ENCODE results near the gene CLK2.
"Not testable (repeated sequence)": the region's sequence is repeated elsewhere in the genome, so short reads cannot be mapped to it uniquely, and the experiment has no call there.

The CLK2 gene

DNA sequence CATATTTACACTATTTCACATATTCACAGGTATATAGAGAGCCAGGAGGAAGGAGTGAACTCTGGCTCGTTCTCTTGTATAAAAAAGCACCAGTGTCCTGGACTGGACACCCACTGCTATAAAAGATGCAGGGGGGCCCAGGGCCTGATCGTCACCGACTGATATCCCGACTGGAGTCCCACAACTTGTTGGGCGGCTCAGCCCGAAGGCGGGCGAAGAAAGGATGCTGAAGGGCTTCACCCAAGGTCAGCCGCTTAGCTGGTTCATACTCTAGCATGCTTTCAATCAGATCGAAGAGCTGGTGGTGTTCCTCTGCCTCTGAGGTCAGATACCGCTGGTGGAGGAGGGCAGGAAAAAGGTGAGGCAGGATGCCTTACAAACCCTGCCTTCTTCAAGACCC lies 10.2 kb downstream of the CLK2 start:
- no peak for DNase-seq

DNA sequence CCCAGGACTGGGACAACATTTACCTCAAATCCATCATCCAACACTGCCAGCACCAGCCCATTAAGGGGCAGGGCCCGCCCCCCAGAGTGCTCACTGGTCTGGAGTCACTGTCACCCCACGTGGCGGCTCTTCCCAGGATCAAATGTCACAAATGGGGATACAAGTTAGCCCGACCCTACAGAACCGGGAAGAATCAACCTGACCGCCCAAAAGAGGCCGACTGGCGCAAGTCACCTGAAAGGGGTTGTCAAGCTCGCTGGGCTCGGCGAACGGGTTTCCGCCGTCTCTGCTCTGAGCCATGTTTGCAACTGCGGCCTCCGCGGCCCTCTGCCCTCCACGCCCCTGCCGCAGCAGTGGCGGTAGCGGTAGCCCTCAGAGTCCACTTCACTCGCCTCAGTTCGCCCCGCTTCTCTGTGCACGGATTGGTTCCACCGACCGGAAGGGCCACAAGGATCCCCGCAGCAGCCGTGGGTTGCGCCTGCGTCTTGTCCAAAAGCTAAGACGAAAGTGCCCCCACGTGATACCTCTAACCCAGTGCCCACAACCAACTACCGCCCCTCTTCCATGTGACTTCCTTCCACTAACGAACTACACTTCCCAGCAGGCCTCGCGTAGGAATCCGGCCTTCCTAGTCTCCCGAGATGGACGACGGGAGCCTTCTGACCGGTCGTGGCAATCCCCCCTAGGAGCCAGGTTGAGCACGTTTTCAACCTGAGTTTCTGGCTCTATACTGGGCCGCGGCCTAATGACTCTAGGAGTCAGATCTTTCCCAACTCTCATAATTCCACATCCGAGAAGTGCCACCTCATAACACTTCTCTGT lies 11.2 kb downstream of the CLK2 start, which contains the start of gene SCAMP3:
SCAMP3 (minus strand) TSS at position 509 of the 822 bp plus-strand sequence; CDS start at position 300, 209 bp downstream.
- peak; percentile 51 to 66 (median 62) for DNase-seq

DNA sequence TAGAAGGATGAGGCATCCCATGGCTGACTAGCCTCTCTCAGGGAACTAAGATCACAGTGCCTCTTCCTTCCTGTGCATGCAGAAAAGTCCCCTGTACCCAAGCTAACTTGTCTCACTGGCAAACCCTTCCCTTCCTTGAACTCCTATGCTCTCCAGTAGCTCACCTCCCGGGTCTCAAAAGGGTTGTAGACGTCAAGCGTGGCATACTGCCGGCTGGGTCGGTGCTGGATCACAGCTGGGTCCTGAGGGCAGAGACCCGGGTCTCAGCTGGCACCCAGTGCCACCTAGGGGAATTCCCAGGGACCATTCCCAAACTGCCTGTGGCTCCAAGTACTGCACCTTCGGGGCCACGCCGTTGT lies 11.8 kb downstream of the CLK2 start:
- DNase-seq: no peak

DNA sequence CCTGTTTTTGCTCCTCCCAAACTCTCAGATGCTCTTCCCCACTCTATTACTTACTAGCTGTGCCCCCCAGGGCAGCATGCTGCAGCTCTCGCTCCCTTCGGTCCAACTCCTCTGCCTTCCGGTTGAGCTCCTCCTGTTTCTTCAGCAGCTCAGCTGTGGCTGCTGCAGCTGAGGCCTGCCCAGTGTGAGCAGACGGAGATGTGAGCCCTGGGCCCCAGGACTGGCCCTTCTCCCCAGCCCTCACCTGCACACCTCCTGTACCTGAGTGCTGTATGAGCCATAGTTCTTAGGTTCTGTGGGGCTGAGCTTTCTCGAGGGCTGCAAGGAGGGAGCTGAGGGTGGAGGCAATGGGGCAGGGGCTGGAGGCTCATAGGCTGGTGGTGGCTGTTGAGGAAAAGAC lies 13.0 kb downstream of the CLK2 start:
- DNase-seq: no peak

DNA sequence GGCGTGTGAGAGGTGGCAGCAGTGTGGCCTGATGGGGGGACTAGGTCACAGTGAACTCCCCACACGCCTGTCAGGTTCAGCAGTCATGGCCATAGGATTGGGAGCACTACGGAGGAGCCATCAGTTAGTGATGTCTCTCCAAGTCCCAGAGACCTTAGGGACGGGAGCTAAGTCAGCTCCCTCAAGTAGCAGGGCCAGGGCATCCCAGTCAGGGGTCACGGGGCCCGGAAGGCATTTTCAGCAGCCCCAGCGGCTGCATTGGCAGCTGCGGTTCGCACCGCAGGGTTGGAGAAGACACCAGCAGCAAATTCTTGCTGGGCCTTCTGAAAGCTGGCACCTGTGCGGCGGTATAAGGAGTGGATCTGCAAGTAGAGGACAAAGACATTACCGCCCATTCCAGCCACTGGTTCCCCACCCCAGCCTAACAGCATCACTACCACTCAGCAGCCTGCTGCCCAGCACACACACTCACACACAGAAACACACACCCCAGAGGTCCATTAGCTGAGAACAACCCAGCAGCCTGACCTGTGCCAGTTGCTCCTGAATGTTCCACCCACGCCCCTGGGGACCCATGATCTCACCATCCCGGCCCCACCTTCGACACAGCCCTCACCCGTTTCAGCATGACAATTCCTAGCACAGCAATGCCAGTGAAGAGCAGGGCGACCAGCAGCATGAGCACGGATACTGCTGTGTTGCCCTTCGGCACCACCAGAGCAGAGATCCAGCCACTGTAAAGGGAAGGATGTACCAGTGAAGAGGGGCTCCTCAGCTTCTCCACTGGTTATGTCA lies 17.0 kb downstream of the CLK2 start:
- DNase-seq: no peak

DNA sequence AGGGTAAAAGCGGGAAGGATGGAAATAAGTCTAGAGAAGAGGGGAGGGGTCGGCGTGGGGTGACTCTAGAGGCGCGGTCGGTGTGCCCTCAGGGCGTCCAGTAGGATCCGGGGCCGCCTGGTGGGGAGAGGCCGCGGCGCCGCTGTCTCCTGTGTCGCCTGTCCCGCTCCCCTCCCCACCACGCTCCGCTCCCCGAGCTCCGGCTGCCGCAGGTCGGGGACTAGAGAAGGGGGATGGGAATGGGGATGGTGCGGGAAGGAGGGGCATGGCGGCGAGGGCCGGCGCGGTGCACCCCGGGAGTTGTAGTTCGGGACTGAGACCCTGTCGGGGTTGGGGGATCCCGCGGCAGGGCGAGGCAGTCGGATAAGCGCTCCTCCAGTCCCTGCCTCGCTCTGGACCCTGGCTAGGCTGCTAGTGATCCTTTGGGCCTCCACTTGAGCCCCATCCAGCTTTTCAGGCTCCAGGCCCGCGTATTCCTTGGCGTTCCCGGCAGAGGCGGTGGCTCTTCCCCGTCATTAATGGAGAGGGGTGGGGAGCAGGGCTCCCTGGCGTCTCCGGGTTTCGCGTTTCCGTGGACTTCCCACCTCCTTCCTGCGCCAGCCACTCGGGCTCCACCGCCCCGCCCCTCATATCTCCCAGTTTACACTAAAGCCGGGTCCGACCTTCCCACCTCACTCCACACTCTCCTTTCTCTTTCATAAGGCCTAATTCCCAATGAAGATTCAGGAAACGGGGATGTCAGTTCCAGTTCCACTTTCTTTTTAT lies 17.9 kb downstream of the CLK2 start, which contains the start of gene ENTREP3:
ENTREP3 (minus strand) TSS at position 241 of the 765 bp plus-strand sequence. CDS start 606 bp downstream, outside the sequence.
- DNase-seq: peak; percentile 35 to 62 (median 42)

DNA sequence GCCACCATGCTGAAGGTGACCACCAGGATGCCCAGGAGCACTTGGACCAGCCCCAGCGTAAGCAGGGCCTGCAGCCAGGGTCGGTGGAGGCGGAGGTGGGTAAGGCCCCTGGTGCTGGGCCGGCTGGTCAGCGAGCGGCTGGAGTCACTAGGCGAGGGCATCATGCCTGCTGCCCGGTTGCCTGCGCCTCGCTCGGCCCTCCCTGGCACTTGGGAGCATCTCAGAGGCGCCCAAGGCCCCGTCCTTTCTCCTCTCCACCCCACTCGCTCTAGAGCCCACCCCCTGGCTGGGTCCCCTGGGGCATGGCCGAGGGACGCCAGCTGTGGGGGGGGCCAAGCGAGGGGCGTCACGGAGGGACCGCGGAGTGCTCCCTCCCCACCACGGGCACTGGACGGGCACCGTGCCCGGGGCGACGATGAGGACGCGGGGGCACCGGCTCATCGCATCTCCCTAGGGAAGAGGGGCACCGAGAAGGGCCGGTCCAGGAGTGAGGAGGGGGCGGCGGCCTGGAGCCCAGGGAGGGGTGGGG lies 18.5 kb downstream of the CLK2 start:
- no peak for DNase-seq

DNA sequence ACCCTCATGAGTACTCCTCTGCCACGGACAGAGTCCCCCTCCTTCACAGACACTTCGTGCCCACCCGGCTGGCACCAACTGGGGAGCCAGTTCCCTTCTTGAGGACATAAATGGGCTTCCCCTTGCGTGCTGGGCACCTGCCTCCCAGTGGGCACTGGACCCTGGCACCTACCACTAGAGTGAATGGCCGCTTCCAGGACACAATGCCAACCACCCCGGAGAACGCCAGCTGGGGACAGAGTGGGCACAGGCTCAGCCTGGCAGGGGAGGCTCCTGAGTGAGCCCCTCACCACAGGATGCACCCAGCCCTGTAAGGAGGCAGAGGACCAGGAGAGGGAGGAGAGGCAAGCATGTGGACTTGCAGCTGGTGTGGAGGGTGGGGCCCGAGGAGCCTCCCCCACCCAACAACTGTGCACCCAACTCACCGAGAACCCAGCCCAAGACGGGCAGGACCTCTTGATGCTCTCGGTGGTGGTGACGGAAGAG lies 19.0 kb downstream of the CLK2 start:
- DNase-seq: no peak

DNA sequence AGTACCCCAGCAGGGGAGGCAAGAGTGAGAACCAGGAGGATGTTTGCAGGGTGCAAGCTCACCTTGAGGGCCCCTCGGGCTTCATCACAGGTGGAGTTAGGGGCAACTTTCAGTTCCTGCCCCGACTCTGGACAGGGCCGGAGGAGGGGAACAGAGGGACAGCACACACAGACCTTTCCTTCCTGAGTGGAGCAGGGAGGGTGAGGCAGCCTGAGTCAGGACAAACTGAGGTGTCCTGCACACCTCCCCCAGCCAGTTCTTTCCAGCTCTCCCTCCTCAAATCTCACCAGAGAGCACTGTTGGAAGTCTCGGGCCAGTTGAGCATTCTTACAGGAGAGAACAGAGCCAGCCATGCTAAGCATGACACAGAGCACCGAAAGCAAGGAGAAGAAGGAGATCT lies 19.5 kb downstream of the CLK2 start:
- no peak for DNase-seq

DNA sequence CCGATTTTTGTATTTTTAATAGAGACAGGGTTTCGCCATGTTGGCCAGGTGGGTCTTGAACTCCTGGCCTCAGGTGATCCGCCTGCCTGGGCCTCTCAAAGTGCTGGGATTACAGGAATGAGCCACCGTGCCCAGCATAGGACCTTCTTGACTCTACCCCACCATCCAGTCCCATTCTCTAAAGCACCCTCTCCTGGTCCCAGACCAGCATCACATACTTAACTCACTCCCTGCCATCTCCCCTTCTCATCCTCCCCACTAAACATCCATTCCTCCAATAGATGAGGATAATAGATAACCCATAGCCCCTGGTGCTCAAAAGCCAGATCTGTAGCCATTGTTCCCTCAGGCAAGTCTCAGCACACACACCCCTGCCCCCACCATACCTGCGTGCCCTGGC lies 20.1 kb downstream of the CLK2 start:
- DNase-seq: no peak

DNA sequence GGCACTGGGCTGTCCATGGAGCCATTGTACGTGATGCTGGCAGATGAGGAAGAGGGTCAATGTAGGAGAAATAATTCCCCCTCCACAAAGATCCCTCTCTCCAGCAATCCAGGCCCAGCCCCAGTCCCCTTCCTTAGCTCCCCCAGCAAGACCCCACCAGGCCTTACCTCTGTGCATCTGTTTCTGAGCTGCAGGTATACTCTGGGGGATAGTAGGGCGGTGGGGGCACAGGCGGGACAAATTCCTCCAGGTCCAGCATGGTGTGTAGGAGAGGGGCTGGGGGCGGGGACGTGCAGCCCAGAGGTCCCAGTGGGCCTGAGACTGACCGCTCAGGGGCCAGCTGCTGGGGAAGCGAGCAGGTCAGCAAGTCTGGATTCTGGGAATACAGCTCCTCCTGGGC lies 21.7 kb downstream of the CLK2 start:
- DNase-seq: no peak

DNA sequence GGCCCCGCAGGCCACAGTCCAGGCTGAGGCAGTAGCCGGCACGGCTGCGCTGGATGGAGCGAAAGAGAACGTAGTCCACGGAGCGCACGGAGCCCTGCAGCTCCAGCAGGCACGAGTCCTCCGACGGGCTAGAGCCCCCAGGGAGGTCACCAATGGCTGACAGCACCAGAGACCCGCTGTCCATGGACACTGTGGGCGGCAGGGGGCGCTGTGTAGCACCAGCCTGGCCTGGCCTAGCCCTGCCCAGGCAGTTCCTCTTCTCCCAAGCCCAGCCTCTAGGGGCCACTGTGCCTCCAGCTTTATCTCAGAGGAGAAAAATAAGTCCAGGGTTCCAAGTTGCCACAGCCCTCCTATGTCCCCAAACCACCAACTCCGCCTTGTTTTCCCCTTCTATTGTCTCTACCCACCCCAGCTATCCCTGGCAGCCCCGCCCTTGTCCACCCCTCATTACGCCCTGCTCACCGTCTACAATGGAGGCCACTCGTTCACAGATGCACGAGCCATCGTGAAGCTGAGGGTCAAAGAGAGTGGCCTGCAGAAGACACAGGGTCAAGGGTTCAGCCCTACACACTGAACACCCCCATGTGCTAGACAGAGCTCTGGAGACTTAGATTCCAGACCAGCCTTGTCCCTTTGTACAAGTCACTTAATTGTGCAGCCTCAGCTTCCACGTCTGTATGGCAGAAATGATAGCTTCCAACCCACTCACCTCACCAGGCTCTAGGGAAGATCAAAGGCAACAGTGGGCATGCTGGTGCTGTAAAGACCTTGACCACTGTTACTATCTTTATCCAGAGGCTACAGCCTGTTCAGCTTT lies 22.5 kb downstream of the CLK2 start:
- DNase-seq: peak; percentile 91 to 98 (median 98)

DNA sequence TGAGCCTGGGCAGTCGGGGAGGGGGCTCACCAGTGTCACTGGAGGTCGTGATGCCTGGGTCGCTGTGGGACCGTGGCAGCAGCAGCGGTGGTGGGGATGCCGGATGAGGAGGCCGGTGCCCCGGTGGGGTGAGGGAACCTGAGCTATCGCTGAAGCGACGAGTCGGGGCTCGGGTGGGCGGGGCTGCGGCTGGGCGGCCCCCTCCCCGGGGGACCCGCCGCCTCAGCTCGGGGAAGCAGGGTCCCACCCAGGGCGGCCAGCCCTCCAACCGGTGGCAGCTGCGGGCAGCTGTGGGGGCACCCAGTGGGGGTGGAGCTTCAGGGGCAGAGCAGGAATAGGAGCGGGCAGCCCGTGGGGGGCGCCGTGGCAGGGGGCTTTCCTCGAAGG lies 23.1 kb downstream of the CLK2 start:
- DNase-seq: no peak

DNA sequence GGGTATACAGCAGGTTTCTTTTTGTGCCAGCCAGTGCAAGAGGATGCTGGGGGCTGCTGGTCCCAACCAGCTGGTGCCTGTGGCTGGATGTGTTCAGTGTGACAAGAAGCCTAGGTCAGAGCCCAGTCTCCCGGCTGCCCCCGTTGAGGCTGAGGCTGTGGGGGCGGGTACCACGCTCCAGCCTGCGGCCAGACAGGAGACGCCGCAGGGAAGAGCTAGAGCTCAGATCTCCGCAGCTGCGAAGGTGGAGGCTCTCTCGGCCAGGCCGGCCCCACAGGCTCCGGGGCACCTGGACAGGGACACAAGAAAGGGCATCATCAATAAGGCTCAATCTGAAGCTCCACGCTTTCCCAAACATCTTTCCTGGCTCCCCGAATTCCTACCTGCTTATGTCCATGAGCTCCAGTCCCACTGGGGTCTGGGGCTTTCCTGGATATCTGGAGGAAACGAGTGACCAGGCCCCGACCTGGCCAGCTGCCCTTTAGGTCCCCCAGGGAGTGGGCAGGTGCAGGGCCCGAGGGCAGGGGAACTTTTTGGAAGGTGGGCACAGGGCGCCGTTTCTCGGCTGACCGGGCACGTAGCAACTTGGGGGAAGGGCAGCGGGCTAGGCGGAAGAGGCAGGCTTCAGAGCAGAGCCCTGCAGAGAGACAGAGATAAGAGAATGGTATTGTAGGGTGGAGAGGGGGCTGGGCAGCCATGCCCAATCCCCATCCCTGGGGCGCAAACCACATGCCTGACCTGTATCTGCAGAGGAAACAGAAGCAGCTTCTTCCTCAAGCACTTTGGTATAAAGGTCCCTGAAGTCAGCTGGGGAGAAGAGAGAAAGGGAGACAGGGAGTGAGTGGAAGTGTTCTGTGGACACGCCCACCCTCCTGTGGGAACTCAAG lies 25.4 kb downstream of the CLK2 start:
- no peak for DNase-seq

DNA sequence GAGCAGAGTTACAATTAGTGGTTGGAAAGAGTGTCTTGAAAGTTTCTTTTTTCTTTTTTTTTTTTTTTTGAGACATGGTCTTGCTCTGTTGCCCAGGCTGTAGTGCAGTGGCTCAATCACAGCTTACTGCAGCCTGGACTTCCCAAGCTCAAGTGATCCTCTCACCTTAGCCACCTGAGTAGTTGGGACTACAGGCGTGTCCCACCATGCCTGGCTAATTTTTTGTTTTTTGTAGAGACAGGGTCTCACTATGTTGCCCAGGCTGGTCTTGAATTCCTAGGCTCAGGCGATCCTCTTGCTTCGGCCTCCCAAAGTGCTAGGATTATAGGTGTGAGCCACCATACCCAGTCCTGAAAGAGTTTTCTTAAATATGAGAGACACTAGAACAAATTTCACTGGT lies 26.5 kb downstream of the CLK2 start:
- not testable (repeated sequence) for DNase-seq

DNA sequence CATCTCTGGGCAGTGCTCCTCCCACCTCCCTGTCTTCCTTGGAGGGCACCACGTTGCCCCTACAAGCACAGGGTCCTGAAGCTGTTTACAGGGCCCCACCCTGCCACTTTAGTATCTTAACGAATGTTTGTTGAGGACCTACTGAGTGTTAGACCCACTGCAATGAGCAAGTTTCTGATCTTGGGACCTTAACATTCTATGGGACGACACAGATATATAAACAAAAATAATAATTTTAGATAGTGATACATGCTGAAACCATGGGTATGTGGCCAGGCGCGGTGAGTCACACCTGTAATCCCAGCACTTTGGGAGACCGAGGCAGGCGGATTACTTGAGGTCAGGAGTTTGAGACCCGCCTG lies 28.2 kb downstream of the CLK2 start:
- DNase-seq: no peak

DNA sequence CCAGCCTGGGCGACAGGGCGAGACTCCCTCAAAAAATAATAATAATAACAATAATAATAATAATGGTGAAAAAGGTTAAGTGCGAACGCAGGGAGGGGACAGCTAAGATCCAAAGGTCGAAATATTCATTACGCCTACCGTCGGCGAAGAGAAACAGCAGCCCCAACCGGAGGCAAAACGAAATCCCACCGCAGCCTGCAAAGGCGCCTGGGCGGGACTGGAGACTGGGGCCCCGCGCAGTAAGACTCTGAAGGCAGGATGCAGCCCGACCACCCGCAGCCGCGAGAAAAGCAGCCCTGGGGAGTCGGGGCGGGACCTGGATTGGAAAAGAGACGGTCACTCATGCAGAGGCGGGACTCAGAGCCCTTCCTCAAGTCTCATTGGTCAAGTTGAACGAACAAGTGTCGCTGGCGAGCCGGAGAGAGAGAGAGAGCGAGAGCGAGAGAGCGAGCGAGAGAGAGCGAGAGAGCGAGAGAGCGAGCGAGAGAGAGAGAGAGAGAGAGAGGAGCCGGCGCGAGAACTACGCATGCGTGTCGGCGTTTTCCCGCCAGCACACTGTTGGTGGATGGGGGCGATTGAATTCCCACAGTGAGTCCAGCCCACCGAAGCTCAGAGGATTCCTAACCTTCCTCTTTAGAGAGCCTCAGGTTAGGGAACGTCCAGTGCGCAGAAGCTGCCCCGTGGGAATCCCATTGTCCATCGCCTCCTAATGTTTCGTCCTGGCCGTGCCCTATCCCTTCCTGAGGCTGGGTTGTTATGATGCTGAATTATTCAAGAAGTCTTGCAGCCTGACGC lies 28.7 kb downstream of the CLK2 start:
- DNase-seq: peak; percentile 72 to 90 (median 84)

DNA sequence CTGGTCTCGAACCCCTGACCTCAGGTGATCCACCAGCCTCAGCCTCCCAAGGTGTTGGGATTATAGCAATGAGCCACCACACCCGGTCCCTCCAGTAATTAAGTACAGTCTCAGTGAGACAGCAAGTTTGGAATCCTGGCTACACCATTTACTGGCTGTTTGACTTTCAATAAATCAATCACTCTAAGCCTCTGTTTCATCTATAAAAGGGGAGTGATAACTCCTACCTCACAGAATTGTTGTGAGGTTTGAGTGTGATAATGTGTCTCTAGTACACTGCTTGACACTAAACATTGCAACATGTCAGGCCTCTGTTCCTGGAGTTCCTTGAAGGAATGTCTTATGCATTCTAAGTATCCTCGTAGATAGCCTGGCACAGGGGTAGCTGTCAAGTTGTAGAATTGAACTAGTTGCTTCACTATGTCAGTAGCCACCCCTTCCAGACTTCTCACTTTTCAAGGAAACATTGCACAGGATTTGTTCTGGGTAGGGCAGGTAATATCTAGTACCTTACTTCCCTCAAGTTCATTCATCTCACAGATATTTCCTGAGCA lies 30.4 kb downstream of the CLK2 start:
- no peak for DNase-seq

DNA sequence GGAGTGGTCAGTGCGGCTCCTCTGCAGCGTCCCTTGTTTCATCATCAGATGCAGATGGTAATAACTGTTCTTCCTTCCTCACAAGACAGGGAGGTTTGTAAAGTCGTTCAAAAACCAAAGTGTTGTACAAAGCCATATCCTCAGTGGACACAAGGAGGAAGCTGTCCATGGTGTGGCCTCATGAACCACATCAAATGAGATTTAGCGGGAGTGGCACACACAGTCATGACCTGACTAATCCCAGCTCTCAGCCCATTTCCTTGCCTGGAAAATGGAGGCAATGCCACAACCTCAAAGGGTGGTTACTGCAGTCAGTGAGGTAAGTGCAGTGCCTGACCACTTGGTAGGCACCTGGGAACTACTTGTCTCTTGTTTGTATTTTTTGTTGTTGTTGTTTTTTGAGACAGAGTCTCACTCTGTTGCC lies 31.5 kb downstream of the CLK2 start:
- DNase-seq: no peak

All from activated naive CD4-positive, alpha-beta T cell (primary cell).